Karpas-422 (cell line): ENCODE data around the gene C22orf15. TPM values are rescaled to one million over a fixed set of nuclear protein-coding genes. Genes with fewer than 3 reads are reported as not detected.
A peak's percentile ranks its signal among the peaks of the same experiment; 100 is the strongest.

Experiments
- DNase-seq: peaks from one replicate; pipeline ENCODE4 v3.0.0-alpha.2; 2015
- H2AFZ ChIP-seq: fragments of 200-600 bp; sonication (generic); 2 replicates; pipeline ENCODE4 v1.6.1; 2014; ENCODE audit warnings: antibody characterized with exemption, low read length, mixed read lengths
- H3K27ac ChIP-seq: fragments of 200-600 bp; sonication (generic); 2 replicates; pipeline ENCODE4 v1.5.1; 2014; ENCODE audit warnings: mild to moderate bottlenecking, low read length, moderate library complexity
- H3K27me3 ChIP-seq: fragments of 200-600 bp; sonication (generic); 2 replicates; pipeline ENCODE4 v1.6.1; 2014; ENCODE audit warnings: low read length, mixed read lengths
- H3K36me3 ChIP-seq: fragments of 200-600 bp; sonication (generic); 2 replicates; pipeline ENCODE4 v1.6.1; 2014; ENCODE audit warnings: low read length, mixed read lengths; ENCODE audit not compliant: insufficient read depth
- H3K4me1 ChIP-seq: fragments of 200-600 bp; sonication (generic); 2 replicates; pipeline ENCODE4 v1.6.1; 2014; ENCODE audit warnings: mild to moderate bottlenecking, low read length, mixed read lengths
- H3K4me2 ChIP-seq: fragments of 200-600 bp; sonication (generic); 2 replicates; pipeline ENCODE4 v1.6.1; 2014; ENCODE audit warnings: low read length, low read depth, mild to moderate bottlenecking; ENCODE audit not compliant: poor library complexity, severe bottlenecking
- H3K4me3 ChIP-seq: fragments of 200-600 bp; sonication (generic); 2 replicates; pipeline ENCODE4 v1.5.1; 2014; ENCODE audit warnings: mild to moderate bottlenecking, antibody characterized with exemption, low read length, mixed read lengths
- H3K79me2 ChIP-seq: fragments of 200-600 bp; sonication (generic); 2 replicates; pipeline ENCODE4 v1.6.1; 2014; ENCODE audit warnings: mild to moderate bottlenecking, low read length, mixed read lengths
- H3K9ac ChIP-seq: fragments of 200-600 bp; sonication (generic); 2 replicates; pipeline ENCODE4 v1.6.0; 2014; ENCODE audit warnings: low read length
- H3K9me2 ChIP-seq: fragments of 200-600 bp; sonication (generic), shearing (Covaris generic); replicated peaks from 2 replicates; pipeline ENCODE4 v1.6.0; 2014; ENCODE audit warnings: mild to moderate bottlenecking, low read length, moderate library complexity; ENCODE audit not compliant: insufficient read depth
- H3K9me3 ChIP-seq: fragments of 300-700, 200-600 bp; sonication (generic); 2 replicates; pipeline ENCODE4 v1.6.1; 2014; ENCODE audit warnings: low read length, mixed read lengths
- H4K20me1 ChIP-seq: fragments of 200-600 bp; sonication (generic); 2 replicates; pipeline ENCODE4 v1.6.1; 2014; ENCODE audit warnings: mild to moderate bottlenecking, antibody characterized with exemption, low read length, low read depth; ENCODE audit not compliant: insufficient read depth
- total RNA-seq: library from RNA; depleted of rRNA; stranded (reverse); fragments of >200 nt; shearing (Covaris generic); gene quantifications from 2 replicates; pipeline ENCODE4 v1.2.3, GENCODE V29; 2014; ENCODE audit warnings: low replicate concordance

Gene C22orf15
- total RNA-seq, 1 experiment from 2014 or later: not detected

DNA sequence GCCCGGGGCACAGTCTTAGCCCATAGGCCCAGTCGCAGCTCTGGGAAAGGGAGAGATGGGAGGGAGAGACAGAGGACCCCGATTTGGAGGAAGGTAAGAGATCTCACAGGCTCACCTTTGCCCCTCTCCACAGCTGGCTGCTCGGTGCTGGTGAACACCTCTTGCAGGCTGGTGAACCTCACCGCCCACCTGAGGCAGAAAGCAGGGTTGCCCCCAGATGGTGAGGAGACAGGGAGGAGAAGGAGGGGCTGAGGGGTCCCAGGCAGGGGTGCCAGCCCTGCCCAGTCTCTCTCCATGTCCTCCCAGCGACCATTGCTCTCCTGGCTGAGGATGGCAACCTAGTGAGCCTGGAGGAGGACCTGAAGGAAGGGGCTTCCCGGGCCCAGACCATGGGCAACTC lies 1.2 kb downstream of the C22orf15 start:
- Histone ChIP-seq H3K9me3 (no peaks in the 10 kb centered on the region), H3K27me3 (no peaks in the 10 kb centered on the region), H2AFZ (no peak overlapping the region), H3K9ac (peak overlapping the region; percentile 99), H3K79me2 (peaks cover 23% of the 10 kb centered on the region), H3K27ac (peak overlapping the region; percentile 97), H4K20me1 (peaks cover 16% of the 10 kb centered on the region), H3K36me3 (peaks cover 28% of the 10 kb centered on the region), H3K4me2 (peak overlapping the region; percentile 87), H3K4me3 (peak overlapping the region; percentile 88; the same call in 1 of the 2 replicates), H3K9me2 (no peaks in the 10 kb centered on the region), H3K4me1 (peaks cover 59% of the 10 kb centered on the region)
- peak; percentile 61 for DNase-seq

DNA sequence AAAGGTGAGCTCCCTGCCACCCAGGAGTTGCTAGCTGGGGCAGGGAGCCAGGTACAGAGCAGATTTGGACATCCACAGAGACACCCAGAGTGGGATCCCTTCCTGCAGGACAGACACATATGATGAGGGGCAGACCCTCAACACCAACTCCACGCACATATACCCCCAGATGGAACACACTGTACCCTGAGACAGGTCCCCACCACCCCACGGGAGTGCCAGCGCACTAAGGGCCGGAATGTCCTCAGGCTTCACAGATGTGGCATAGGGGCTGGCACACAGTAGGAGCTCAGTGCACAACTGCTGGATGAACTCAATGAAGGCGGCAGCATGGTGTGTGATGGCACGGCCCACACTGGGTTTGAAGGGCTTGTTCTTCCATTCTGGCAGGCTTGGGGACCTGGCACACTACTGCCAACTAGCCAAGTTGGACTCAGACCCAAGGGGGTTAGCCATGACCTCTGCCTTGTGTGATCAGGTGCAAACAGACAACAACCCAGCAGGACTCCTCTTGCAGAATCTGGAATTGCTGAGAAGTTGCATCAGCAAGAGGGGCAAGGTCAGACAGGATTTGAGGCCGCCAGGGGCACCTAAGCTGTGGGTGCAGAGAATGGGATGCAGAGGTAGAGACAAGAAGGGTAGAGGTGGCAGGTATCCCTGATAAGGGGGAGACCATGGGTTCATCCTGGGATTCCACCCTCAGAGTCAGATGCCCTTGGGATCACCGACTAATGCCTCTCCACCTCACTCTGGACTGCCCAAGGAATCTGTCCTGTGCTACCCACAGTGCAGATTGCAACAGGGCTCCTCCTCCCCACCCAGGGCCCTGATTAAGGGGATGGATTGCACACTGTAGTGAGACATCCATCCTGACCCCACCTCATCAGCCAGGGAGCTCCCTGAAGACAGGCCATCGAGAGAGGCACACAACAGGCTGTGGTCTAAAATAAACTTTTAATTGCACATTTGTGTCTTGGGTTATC lies 2.4 kb downstream of the C22orf15 start:
- Histone ChIP-seq H3K79me2 (peaks cover 23% of the 10 kb centered on the region), H3K4me1 (peaks cover 68% of the 10 kb centered on the region), H3K4me3 (peak overlapping the region; percentile 88; the same call in 1 of the 2 replicates), H3K9me2 (no peaks in the 10 kb centered on the region), H2AFZ (no peak overlapping the region), H3K9ac (peak overlapping the region; percentile 99), H3K9me3 (no peaks in the 10 kb centered on the region), H3K4me2 (peak overlapping the region; percentile 87), H3K27me3 (no peaks in the 10 kb centered on the region), H4K20me1 (peaks cover 16% of the 10 kb centered on the region), H3K27ac (peak overlapping the region; percentile 97), H3K36me3 (peaks cover 28% of the 10 kb centered on the region)
- peak; percentile 47 for DNase-seq

DNA sequence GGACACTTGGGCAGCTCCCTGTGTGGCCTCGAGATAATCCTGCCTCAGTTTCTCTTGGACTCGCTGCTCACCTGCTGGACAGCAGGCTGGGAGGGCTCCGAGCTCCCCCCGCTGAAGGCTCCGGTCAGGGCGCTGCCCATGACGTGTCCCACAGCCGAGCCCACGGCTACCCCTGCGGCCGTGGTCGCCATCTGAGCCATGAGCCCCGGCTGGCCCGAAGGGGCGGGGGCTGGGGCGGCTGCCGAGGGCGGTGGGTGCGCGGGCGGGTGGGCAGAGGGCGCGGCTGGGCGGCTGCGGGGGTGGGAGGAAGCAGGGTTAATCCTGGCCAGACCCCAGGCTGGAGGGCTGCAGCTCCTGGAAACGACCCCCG lies 4.5 kb downstream of the C22orf15 start:
- Histone ChIP-seq H4K20me1 (peaks cover 16% of the 10 kb centered on the region), H3K27me3 (no peaks in the 10 kb centered on the region), H3K9me3 (no peaks in the 10 kb centered on the region), H3K4me2 (peak overlapping the region; percentile 87), H3K9me2 (no peaks in the 10 kb centered on the region), H3K36me3 (peaks cover 28% of the 10 kb centered on the region), H3K9ac (peak overlapping the region; percentile 99), H3K79me2 (peaks cover 23% of the 10 kb centered on the region), H2AFZ (no peak overlapping the region), H3K4me3 (peak overlapping the region; percentile 88), H3K4me1 (peaks cover 83% of the 10 kb centered on the region), H3K27ac (peak overlapping the region; percentile 97)
- no peak for DNase-seq

DNA sequence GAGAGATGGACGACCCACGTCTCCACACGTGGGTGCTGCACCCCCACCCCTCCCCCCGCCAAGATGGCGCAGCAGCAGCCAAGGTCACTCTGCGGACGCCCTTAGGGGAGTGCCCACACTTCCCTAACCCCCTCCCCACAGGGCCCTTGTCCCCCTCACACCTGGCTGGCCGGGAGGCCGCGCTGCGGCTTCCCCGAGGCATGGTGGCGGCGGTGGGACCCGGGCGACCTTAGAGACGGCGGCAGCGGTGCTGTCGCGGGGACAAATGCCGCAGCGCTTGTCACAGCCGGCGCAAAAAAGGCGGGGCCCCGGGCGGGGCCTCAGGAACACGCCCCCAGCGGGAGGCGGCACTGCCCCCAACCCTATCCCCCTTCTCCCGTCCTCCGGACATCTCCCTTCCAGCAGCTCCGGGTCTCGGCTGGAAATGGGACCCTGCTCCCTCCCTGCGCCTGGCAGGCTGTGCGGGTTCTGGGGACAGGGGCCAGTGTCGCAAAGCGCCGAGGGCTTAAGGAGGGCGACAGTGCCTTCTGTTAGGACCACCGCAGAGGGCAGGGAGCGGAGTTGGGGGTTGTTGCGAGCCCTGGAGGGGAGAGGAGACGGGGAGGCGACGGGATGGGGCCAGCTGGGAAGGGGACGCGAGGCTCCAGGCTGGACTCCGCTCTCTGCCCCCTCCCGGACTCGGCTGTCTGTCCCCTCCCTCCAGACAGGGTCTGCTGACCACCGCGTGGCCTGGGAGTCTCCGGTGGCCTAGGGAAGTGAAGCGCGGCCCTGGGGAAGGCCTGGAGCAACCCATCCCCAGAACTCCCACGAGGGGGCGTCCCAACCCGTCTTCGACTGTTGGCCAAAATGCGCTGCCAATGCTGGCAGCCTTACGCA lies 5.1 kb downstream of the C22orf15 start, which contains the start of gene CHCHD10:
CHCHD10 (minus strand) TSS at position 300 of the 876 bp plus-strand sequence; CDS start at position 202, 98 bp downstream.
- peaks cover 23% of the 10 kb centered on the region for H3K79me2 ChIP-seq
- DNase-seq: peak; percentile 96
- H3K9me2 ChIP-seq: no peaks in the 10 kb centered on the region
- H3K36me3 ChIP-seq: peaks cover 28% of the 10 kb centered on the region
- H3K9me3 ChIP-seq: no peaks in the 10 kb centered on the region
- H2AFZ ChIP-seq: no peak within 1 kb of the TSS
- H3K27me3 ChIP-seq: no peaks in the 10 kb centered on the region
- H3K4me3 ChIP-seq: peak within 1 kb of the TSS; percentile 88
- H3K9ac ChIP-seq: peak within 1 kb of the TSS; percentile 99
- H3K4me1 ChIP-seq: peaks cover 81% of the 10 kb centered on the region
- peak within 1 kb of the TSS; percentile 97 for H3K27ac ChIP-seq
- H4K20me1 ChIP-seq: peaks cover 16% of the 10 kb centered on the region
- peak within 1 kb of the TSS; percentile 87 for H3K4me2 ChIP-seq

DNA sequence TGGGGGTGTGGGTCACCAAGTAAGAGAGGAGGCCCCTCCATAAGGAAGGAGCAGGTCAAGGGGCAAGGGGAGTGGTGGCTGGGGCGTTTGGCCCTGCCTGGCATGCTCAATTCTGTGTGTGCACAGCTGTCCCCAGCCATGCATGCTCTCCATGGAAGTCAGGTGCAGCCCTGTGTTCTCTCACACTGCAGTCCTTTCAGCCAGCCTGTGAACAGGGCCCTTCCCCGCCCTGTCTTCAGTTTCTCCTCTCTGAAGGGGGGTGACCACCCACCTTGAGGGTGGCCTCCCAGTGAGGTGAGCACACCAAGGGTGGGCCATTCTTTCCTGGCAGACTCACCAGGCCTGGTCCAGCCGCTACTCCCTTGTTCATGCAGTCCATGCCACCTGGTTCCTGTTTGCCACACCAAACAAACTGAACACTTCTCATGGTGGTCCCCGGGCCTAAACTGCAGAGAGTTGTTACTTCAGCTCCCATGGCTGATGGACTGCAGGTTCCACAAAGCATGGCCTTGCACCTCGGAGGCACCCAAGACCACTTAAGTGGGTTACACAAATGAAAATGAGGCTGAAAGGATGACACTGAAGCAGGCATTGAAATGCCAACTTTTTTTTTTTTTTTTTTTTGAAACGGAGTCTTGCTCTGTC lies 6.7 kb downstream of the C22orf15 start:
- Histone ChIP-seq H3K27ac (peak overlapping the region; percentile 97), H3K79me2 (peaks cover 37% of the 10 kb centered on the region), H3K36me3 (peaks cover 24% of the 10 kb centered on the region), H3K4me2 (peak overlapping the region; percentile 87), H3K9me3 (no peaks in the 10 kb centered on the region), H3K27me3 (no peaks in the 10 kb centered on the region), H3K4me1 (peaks cover 79% of the 10 kb centered on the region), H3K9me2 (no peaks in the 10 kb centered on the region), H2AFZ (peak overlapping the region; percentile 47; the same call in 1 of the 2 replicates), H3K4me3 (peak overlapping the region; percentile 88), H4K20me1 (peaks cover 14% of the 10 kb centered on the region), H3K9ac (peak overlapping the region; percentile 99)
- peak; percentile 67 for DNase-seq

DNA sequence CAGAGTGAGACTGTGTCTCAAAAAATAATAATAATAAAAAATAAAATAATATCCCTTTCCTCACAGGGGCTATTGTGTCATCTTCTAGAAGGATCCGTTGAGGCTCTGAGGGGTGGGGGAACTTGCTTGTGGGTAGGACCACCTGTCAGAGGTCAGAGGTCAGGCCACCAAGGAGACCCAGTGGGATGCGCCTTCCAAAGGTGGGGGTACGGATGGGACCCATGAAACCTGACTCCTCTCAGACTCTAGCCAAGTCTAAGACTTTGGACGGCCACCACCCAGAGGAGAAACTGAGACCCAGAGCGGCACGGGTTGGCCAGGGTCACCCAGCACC lies 9.5 kb downstream of the C22orf15 start:
- Histone ChIP-seq H3K9ac (peak overlapping the region; percentile 92), H3K79me2 (peaks cover 25% of the 10 kb centered on the region), H3K9me2 (no peaks in the 10 kb centered on the region), H3K27ac (peak overlapping the region; percentile 97), H2AFZ (peak overlapping the region; percentile 87; the same call in 1 of the 2 replicates), H3K4me3 (peak overlapping the region; percentile 87), H3K27me3 (no peaks in the 10 kb centered on the region), H3K9me3 (no peaks in the 10 kb centered on the region), H4K20me1 (peaks cover 4% of the 10 kb centered on the region; the same call in 1 of the 2 replicates), H3K4me1 (peaks cover 55% of the 10 kb centered on the region), H3K36me3 (no peaks in the 10 kb centered on the region; the same call in 1 of the 2 replicates), H3K4me2 (peak overlapping the region; percentile 68)
- peak; percentile 65 for DNase-seq

DNA sequence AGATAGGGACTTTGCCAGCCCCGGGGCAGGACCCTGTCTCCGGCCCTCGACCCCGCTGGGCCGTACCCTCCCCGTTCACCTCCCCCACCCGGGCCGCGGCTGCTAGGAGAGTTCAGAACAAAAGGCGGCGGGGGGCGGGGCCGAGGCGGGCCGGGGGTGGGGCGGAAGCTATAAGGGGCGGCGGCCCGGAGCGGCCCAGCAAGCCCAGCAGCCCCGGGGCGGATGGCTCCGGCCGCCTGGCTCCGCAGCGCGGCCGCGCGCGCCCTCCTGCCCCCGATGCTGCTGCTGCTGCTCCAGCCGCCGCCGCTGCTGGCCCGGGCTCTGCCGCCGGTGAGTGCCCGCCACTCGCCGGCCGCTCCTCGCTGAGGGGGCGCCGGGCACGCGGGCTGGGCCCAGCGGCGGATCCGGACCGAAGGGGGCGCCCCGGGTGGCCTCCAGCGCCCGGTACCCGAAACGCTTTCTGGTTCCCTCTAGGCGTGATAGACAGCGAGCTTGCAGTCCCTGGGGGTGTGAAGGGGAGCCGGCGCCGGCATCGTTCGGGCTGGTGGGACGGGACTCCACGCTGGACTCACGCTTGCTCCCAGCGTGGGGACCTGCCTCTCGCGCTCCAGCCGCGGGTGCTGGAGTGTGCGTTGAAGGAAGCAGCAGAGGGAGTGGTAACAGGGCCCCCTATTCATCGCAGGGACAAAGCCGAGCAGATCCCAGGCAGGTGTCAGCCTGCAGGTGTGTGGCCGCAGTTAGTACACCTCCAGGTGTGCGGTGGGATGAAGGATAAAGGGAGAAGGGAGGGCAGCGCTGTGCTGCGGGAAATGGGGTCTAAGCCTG lies 10.1 kb downstream of the C22orf15 start, which contains the start of gene MMP11:
MMP11 (plus strand) TSS at position 201 of the 825 bp plus-strand sequence; CDS start at position 223, 22 bp downstream.
- Histone ChIP-seq H3K9ac (peak within 1 kb of the TSS; percentile 92), H3K36me3 (no peaks in the 10 kb centered on the region), H3K4me3 (peak within 1 kb of the TSS; percentile 87), H3K9me3 (no peaks in the 10 kb centered on the region), H3K4me1 (peaks cover 55% of the 10 kb centered on the region), H3K79me2 (peaks cover 24% of the 10 kb centered on the region; the same call in 1 of the 2 replicates), H2AFZ (peak within 1 kb of the TSS; percentile 87; the same call in 1 of the 2 replicates), H3K27ac (peak within 1 kb of the TSS; percentile 97), H3K4me2 (peak within 1 kb of the TSS; percentile 68), H3K9me2 (no peaks in the 10 kb centered on the region), H4K20me1 (peaks cover 4% of the 10 kb centered on the region; the same call in 1 of the 2 replicates), H3K27me3 (no peaks in the 10 kb centered on the region)
- peak; percentile 89 for DNase-seq
